ENCODE results near the gene LMNA.

DNA sequence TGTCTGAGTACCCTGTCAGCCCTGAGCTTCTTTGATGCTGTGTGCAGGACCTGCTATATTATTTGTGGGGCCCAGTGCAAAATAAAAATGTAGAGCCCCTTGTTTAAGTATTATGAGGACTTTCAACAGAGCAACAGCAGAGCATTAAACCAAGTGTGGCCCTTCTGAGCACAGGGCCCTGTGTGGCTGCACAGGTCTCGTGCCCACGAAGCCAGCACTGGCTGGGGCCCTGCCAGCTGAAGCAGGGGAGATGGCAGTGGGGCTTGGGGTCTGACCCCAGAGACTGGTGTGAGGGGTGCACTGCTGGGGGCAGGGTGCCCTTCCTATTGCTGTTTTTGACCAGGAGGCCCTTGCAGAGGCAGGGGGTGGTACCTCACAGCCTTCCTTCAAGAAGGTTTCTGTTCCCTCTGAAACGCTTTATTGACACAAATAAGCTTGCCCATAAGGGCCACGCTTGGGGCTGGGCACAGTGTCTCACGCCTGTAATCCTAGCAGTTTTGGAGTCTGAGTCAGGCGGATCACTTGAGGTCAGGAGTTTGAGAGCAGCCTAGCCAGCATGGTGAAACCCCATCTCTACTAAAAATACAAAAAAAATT, 36.7 kb downstream of the LMNA start:
- no peak for TF ChIP-seq EP300 (IDR thresholded peaks at IDR 0.05; ENCODE audit: borderline replicate concordance)
- TF ChIP-seq, protein P1, sequence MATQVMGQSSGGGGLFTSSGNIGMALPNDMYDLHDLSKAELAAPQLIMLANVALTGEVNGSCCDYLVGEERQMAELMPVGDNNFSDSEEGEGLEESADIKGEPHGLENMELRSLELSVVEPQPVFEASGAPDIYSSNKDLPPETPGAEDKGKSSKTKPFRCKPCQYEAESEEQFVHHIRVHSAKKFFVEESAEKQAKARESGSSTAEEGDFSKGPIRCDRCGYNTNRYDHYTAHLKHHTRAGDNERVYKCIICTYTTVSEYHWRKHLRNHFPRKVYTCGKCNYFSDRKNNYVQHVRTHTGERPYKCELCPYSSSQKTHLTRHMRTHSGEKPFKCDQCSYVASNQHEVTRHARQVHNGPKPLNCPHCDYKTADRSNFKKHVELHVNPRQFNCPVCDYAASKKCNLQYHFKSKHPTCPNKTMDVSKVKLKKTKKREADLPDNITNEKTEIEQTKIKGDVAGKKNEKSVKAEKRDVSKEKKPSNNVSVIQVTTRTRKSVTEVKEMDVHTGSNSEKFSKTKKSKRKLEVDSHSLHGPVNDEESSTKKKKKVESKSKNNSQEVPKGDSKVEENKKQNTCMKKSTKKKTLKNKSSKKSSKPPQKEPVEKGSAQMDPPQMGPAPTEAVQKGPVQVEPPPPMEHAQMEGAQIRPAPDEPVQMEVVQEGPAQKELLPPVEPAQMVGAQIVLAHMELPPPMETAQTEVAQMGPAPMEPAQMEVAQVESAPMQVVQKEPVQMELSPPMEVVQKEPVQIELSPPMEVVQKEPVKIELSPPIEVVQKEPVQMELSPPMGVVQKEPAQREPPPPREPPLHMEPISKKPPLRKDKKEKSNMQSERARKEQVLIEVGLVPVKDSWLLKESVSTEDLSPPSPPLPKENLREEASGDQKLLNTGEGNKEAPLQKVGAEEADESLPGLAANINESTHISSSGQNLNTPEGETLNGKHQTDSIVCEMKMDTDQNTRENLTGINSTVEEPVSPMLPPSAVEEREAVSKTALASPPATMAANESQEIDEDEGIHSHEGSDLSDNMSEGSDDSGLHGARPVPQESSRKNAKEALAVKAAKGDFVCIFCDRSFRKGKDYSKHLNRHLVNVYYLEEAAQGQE (IDR thresholded peaks at IDR 0.05; ENCODE audit: low read depth) = no peak
- TF ChIP-seq, protein P2, sequence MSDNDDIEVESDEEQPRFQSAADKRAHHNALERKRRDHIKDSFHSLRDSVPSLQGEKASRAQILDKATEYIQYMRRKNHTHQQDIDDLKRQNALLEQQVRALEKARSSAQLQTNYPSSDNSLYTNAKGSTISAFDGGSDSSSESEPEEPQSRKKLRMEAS (IDR thresholded peaks at IDR 0.05) = no peak
- no peak for TF ChIP-seq TAF1 (IDR thresholded peaks at IDR 0.05; ENCODE audit: low read depth)
- no peak for TF ChIP-seq TCF12 (IDR thresholded peaks at IDR 0.05; ENCODE audit: low read depth)
- TF ChIP-seq YY1 (IDR thresholded peaks at IDR 0.05; ENCODE audit: low read depth) = no peak
- TF ChIP-seq, protein P3, sequence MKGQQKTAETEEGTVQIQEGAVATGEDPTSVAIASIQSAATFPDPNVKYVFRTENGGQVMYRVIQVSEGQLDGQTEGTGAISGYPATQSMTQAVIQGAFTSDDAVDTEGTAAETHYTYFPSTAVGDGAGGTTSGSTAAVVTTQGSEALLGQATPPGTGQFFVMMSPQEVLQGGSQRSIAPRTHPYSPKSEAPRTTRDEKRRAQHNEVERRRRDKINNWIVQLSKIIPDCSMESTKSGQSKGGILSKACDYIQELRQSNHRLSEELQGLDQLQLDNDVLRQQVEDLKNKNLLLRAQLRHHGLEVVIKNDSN (IDR thresholded peaks at IDR 0.05) = no peak
- TF ChIP-seq RAD21 (IDR thresholded peaks at IDR 0.05; ENCODE audit: low read depth) = no peak
- TF ChIP-seq NFIC (IDR thresholded peaks at IDR 0.05) = no peak
- TF ChIP-seq ZBTB7A (IDR thresholded peaks at IDR 0.05; ENCODE audit: low read depth) = no peak
- TF ChIP-seq FOXM1 (IDR thresholded peaks at IDR 0.05; ENCODE audit: borderline replicate concordance, low read depth) = no peak
- no peak for TF ChIP-seq CEBPB (IDR thresholded peaks at IDR 0.05)
- no peak for TF ChIP-seq EGR1 (IDR thresholded peaks at IDR 0.05)

Data from Ishikawa (cell line).